Measurements from ENCODE around the gene OR6K3.

OR6K3 gene

GRCh38 chr1:158720620-158721019 lies at the start of gene OR6K3:
OR6K3 (minus strand) TSS chr1:158720720; CDS start chr1:158718115, 2,605 bp downstream.
- no peak for TF ChIP-seq CTCF (IDR thresholded peaks at IDR 0.05; ENCODE audit: extremely low read depth, missing control alignments)
- no peak for DNase-seq (ENCODE audit: low spot score)

- no peak for TF ChIP-seq CTCF (IDR thresholded peaks at IDR 0.05; ENCODE audit: extremely low read depth, missing control alignments)
- DNase-seq (ENCODE audit: low spot score) = no peak
These were observed 33.9 kb upstream of the OR6K3 start, which contains the start of gene OR6K6 for GRCh38 chr1:158754420-158754819. OR6K6 (plus strand) TSS chr1:158754720; CDS start chr1:158754888, 168 bp downstream.

GRCh38 chr1:158752155-158752712 lies 31.7 kb upstream of the OR6K3 start:
- TF ChIP-seq CTCF (IDR thresholded peaks at IDR 0.05; ENCODE audit: extremely low read depth, missing control alignments) = no peak
- DNase-seq (ENCODE audit: low spot score) = no peak

- no peak for TF ChIP-seq CTCF (IDR thresholded peaks at IDR 0.05; ENCODE audit: extremely low read depth, missing control alignments)
- DNase-seq (ENCODE audit: low spot score) = no peak
These were observed 15.3 kb upstream of the OR6K3 start for GRCh38 chr1:158735848-158736247.

- no peak for TF ChIP-seq CTCF (IDR thresholded peaks at IDR 0.05; ENCODE audit: extremely low read depth, missing control alignments)
- DNase-seq (ENCODE audit: low spot score) = no peak
These were observed 12.0 kb upstream of the OR6K3 start for GRCh38 chr1:158732524-158732923.

GRCh38 chr1:158731707-158732106 lies 11.2 kb upstream of the OR6K3 start:
- no peak for DNase-seq (ENCODE audit: low spot score)
- TF ChIP-seq CTCF (IDR thresholded peaks at IDR 0.05; ENCODE audit: extremely low read depth, missing control alignments) = no peak

GRCh38 chr1:158730453-158730852 lies 9.9 kb upstream of the OR6K3 start:
- no peak for TF ChIP-seq CTCF (IDR thresholded peaks at IDR 0.05; ENCODE audit: extremely low read depth, missing control alignments)
- no peak for DNase-seq (ENCODE audit: low spot score)

All from GM20000 (cell line).